Measurements from ENCODE around the gene TMPRSS13.

The TMPRSS13 gene

DNA sequence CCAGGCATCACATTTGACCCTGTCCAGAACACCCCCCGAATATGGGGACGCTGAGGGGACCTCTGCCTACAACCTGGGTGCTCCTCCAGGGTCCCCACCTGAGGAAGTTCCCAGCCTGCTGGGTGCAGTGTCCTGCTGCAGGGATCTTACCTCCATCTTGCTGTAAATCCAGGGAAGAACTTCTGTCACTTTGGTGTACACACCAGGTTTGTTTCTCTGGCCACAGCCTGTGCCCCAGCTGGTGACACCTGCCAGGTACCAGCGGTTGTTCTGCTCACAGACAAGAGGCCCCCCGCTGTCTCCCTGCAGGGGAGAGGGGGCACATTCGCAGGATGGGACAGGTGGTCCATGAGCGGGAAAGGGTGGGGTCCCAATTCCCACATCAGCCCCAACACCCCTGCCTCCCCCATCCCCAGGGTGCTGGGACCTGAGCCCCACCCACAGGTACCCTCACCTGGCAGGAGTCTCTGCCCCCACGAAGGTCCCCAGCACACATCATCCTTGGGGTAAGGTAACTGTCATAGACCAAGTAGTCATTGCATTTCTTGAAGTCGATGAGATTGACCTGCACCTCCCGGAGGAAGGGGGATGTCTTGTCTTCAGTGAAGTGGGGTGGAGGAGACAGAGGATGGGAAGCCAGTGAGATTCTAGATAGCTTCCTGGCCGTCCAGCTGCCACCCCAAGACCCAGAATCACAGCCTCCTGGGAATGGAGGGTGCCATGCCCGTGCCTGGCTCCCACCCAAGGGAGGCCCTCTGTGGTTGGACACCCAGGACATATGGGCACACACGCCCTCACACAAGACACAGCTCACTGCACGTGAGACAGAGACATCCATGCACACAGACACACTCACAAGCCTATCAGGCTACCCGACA, 25.5 kb downstream of the TMPRSS13 start:
- H3K79me2 ChIP-seq (ENCODE audit: insufficient read depth, low read length), result no peaks in the 10 kb centered on the region; the same call in 1 of the 2 replicates
- no peaks in the 10 kb centered on the region for H3K27me3 ChIP-seq (ENCODE audit: insufficient read depth, low read length, poor library complexity)
- peak; percentile 1 for DNase-seq
- no peaks in the 10 kb centered on the region for H3K36me3 ChIP-seq (ENCODE audit: insufficient read depth, low read length)
- H4K20me1 ChIP-seq (ENCODE audit: insufficient read depth, low read length), result no peaks in the 10 kb centered on the region
- no peak overlapping the region for H3K27ac ChIP-seq (ENCODE audit: low read length)
- peaks cover 19% of the 10 kb centered on the region for H3K4me1 ChIP-seq (ENCODE audit: insufficient read depth, low read length)
- no peak overlapping the region for H2AFZ ChIP-seq (ENCODE audit: low read depth, low read length)
- no peaks in the 10 kb centered on the region for H3K9me3 ChIP-seq (ENCODE audit: insufficient read depth, low read length, severe bottlenecking)
- ATAC-seq (ENCODE audit: insufficient read depth, low read depth), result no peak
- no peak overlapping the region for H3K9ac ChIP-seq (ENCODE audit: low read depth, low read length)
- H3K4me3 ChIP-seq (ENCODE audit: low read depth in 1 of 2, low read length in 2 of 2), result no peak overlapping the region
- TF ChIP-seq, protein P1, sequence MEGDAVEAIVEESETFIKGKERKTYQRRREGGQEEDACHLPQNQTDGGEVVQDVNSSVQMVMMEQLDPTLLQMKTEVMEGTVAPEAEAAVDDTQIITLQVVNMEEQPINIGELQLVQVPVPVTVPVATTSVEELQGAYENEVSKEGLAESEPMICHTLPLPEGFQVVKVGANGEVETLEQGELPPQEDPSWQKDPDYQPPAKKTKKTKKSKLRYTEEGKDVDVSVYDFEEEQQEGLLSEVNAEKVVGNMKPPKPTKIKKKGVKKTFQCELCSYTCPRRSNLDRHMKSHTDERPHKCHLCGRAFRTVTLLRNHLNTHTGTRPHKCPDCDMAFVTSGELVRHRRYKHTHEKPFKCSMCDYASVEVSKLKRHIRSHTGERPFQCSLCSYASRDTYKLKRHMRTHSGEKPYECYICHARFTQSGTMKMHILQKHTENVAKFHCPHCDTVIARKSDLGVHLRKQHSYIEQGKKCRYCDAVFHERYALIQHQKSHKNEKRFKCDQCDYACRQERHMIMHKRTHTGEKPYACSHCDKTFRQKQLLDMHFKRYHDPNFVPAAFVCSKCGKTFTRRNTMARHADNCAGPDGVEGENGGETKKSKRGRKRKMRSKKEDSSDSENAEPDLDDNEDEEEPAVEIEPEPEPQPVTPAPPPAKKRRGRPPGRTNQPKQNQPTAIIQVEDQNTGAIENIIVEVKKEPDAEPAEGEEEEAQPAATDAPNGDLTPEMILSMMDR (IDR thresholded peaks at IDR 0.05; ENCODE audit: borderline replicate concordance, extremely low read depth, low read length, poor library complexity, severe bottlenecking), result no peak
- no peak for TF ChIP-seq EZH2 (IDR thresholded peaks at IDR 0.05; ENCODE audit: borderline replicate concordance, low read depth, low read length, severe bottlenecking)
- H3K4me2 ChIP-seq (ENCODE audit: insufficient read depth, low read length), result no peak overlapping the region

DNA sequence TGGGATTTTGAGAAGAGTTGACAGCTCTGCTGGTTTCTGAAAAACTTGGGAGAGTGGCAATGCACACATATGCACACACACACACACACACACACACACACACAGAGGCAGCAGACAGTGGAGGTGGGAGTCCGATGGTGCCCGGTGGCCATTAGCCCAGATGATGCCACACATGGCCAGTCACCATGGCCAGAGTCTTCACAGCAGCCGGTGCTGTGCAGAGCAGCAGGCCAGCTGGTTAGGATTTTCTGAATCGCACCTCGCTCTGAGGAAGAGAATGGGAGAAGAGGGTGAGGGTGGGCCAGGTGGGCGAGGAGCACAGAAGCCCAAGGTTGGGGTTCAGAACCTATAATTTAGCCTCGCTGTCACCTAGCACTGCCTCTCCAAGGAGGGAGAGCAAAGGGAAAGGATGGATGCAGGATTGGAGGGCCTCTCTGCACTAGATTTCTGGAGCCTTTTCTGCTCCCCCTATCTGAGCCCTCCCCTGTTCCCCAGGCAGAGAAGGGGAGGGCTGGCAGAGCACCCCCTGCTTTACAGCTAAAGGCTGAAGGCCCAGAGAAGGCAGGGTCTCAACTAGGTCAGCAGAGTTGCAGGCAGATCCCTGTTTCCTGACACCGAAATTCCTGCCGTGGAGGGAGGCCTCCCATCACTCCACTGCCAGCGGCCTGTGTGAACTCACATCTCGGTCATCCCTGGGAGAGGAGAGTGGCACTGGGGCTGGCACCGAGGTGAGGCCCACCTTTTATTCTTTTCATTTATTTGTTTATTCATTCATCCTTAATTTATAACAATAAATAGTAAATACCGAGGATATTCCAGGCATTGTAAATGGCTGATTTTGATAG, 27.0 kb downstream of the TMPRSS13 start:
- Histone ChIP-seq H3K79me2 (ENCODE audit: insufficient read depth, low read length) (no peaks in the 10 kb centered on the region), H3K4me2 (ENCODE audit: insufficient read depth, low read length) (no peak overlapping the region), H3K36me3 (ENCODE audit: insufficient read depth, low read length) (no peaks in the 10 kb centered on the region), H2AFZ (ENCODE audit: low read depth, low read length) (no peak overlapping the region), H3K9ac (ENCODE audit: low read depth, low read length) (no peak overlapping the region), H3K9me3 (ENCODE audit: insufficient read depth, low read length, severe bottlenecking) (no peaks in the 10 kb centered on the region), H3K27me3 (ENCODE audit: insufficient read depth, low read length, poor library complexity) (no peaks in the 10 kb centered on the region), H3K4me3 (ENCODE audit: low read depth in 1 of 2, low read length in 2 of 2) (no peak overlapping the region), H4K20me1 (ENCODE audit: insufficient read depth, low read length) (no peaks in the 10 kb centered on the region), H3K27ac (ENCODE audit: low read length) (no peak overlapping the region), H3K4me1 (ENCODE audit: insufficient read depth, low read length) (peaks cover 3% of the 10 kb centered on the region)
- DNase-seq (peak; percentile 3), ATAC-seq (ENCODE audit: insufficient read depth, low read depth) (no peak)
- no peak for TF ChIP-seq EZH2 (IDR thresholded peaks at IDR 0.05; ENCODE audit: borderline replicate concordance, low read depth, low read length, severe bottlenecking)
- TF ChIP-seq, protein P1 (IDR thresholded peaks at IDR 0.05; ENCODE audit: borderline replicate concordance, extremely low read depth, low read length, poor library complexity, severe bottlenecking), result no peak

DNA sequence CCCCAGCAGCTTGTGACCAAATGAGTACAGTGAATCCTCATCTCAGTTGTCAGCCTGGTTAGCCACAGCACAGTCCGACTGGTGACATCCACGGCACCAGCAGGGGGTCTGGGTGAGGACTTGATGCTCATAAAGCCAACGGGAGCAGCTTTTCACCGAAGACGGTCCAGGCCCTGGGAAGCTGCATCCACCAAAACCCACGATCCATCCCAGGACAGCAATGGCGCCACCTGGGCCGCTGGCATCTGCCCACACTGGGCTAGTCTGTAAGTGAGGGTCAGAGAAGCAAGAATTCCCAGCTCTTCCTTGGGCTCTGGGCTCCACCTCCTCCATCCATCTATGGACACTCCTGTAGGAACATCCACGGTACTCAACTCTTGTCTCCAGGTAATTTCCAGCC, 27.6 kb downstream of the TMPRSS13 start:
- no peaks in the 10 kb centered on the region for H3K4me1 ChIP-seq (ENCODE audit: insufficient read depth, low read length)
- H3K36me3 ChIP-seq (ENCODE audit: insufficient read depth, low read length), result no peaks in the 10 kb centered on the region
- DNase-seq (no peak), ATAC-seq (ENCODE audit: insufficient read depth, low read depth) (no peak)
- no peak for TF ChIP-seq EZH2 (IDR thresholded peaks at IDR 0.05; ENCODE audit: borderline replicate concordance, low read depth, low read length, severe bottlenecking)
- TF ChIP-seq, protein P1 (IDR thresholded peaks at IDR 0.05; ENCODE audit: borderline replicate concordance, extremely low read depth, low read length, poor library complexity, severe bottlenecking), result no peak
- no peaks in the 10 kb centered on the region for H3K27me3 ChIP-seq (ENCODE audit: insufficient read depth, low read length, poor library complexity)
- no peaks in the 10 kb centered on the region for H3K79me2 ChIP-seq (ENCODE audit: insufficient read depth, low read length)
- H3K4me3 ChIP-seq (ENCODE audit: low read depth in 1 of 2, low read length in 2 of 2), result no peak overlapping the region
- no peaks in the 10 kb centered on the region for H3K9me3 ChIP-seq (ENCODE audit: insufficient read depth, low read length, severe bottlenecking)
- no peak overlapping the region for H3K4me2 ChIP-seq (ENCODE audit: insufficient read depth, low read length)
- no peak overlapping the region for H2AFZ ChIP-seq (ENCODE audit: low read depth, low read length)
- H4K20me1 ChIP-seq (ENCODE audit: insufficient read depth, low read length), result no peaks in the 10 kb centered on the region
- H3K9ac ChIP-seq (ENCODE audit: low read depth, low read length), result no peak overlapping the region
- no peak overlapping the region for H3K27ac ChIP-seq (ENCODE audit: low read length)
